Neural cell (in vitro differentiated cells): Measurements from ENCODE around the gene CNOT4. TPM values are rescaled to one million over a fixed set of nuclear protein-coding genes. Genes with fewer than 3 reads are reported as not detected.

Experiments used
- H2AFZ ChIP-seq: fragments of 200-600, 300-800 bp; sonication (generic), shearing (Covaris generic); 2 replicates; pipeline ENCODE4 v1.6.0; 2014; ENCODE audit warnings: low read depth, mild to moderate bottlenecking, antibody characterized with exemption, low read length, moderate library complexity
- H3F3A ChIP-seq: fragments of 200-600 bp; shearing (Covaris generic); 2 replicates; pipeline ENCODE4 v1.6.1; 2016; ENCODE audit warnings: mild to moderate bottlenecking, moderate library complexity, mixed read lengths, antibody characterized with exemption, low read length; ENCODE audit not compliant: insufficient read depth, poor library complexity, severe bottlenecking
- H3K27ac ChIP-seq: fragments of 200-600, 300-800 bp; sonication (generic), shearing (Covaris generic); 2 replicates; pipeline ENCODE4 v1.5.1; 2014; ENCODE audit warnings: mild to moderate bottlenecking, low read length, moderate library complexity
- H3K27me3 ChIP-seq: fragments of 300-800, 200-600 bp; sonication (generic), shearing (Covaris generic); 2 replicates; pipeline ENCODE4 v1.6.0; 2014; ENCODE audit warnings: mild to moderate bottlenecking, low read depth, low read length, moderate library complexity; ENCODE audit not compliant: insufficient read depth
- H3K36me3 ChIP-seq: fragments of 300-800, 200-600 bp; sonication (generic), shearing (Covaris generic); 2 replicates; pipeline ENCODE4 v1.5.1; 2014; ENCODE audit warnings: mild to moderate bottlenecking, antibody characterized with exemption, low read length, moderate library complexity; ENCODE audit not compliant: insufficient read depth
- H3K4me2 ChIP-seq: fragments of 300-800, 200-600 bp; sonication (generic), shearing (Covaris generic); 2 replicates; pipeline ENCODE4 v1.6.0; 2014; ENCODE audit warnings: mild to moderate bottlenecking, low read length
- H3K4me3 ChIP-seq: fragments of 300-800, 200-600 bp; sonication (generic), shearing (Covaris generic); 2 replicates; pipeline ENCODE4 v1.5.1; 2014; ENCODE audit warnings: mild to moderate bottlenecking, low read length, moderate library complexity
- H3K79me2 ChIP-seq: fragments of 200-600 bp; shearing (Covaris generic); replicated peaks from 2 replicates; pipeline ENCODE4 v1.6.0; 2014; ENCODE audit warnings: mild to moderate bottlenecking, low read length, moderate library complexity; ENCODE audit not compliant: insufficient read depth
- H3K9ac ChIP-seq: fragments of 300-800, 200-600 bp; sonication (generic), shearing (Covaris generic); 2 replicates; pipeline ENCODE4 v1.6.1; 2016; ENCODE audit warnings: mild to moderate bottlenecking, low read length, mixed read lengths
- H3K9me2 ChIP-seq: fragments of 200-600 bp; shearing (Covaris generic); 2 replicates; pipeline ENCODE4 v1.6.1; 2016; ENCODE audit warnings: mild to moderate bottlenecking, low read length, mixed read lengths; ENCODE audit not compliant: insufficient read depth
- H3K9me3 ChIP-seq: fragments of 200-600, 300-800 bp; sonication (generic), shearing (Covaris generic); 2 replicates; pipeline ENCODE4 v1.6.1; 2016; ENCODE audit warnings: mild to moderate bottlenecking, mixed run types, low read length, moderate library complexity, mixed read lengths
- H4K20me1 ChIP-seq: fragments of 200-600 bp; shearing (Covaris generic); 2 replicates; pipeline ENCODE4 v1.6.1; 2016; ENCODE audit warnings: mild to moderate bottlenecking, mixed run types; ENCODE audit not compliant: insufficient read depth
- EP300 ChIP-seq: fragments of 450-650 bp; conservative IDR thresholded peaks from 2 replicates; pipeline ENCODE4 v1.6.1; 2014; ENCODE audit warnings: antibody characterized with exemption, mild to moderate bottlenecking, moderate library complexity; ENCODE audit not compliant: poor library complexity, severe bottlenecking
- EZH2 ChIP-seq: fragments of 200-600, 300-800 bp; shearing (Covaris generic), sonication (generic); IDR thresholded peaks from 2 replicates; pipeline ENCODE4 v1.6.1; 2014; ENCODE audit warnings: antibody characterized with exemption, low read length, borderline replicate concordance, mild to moderate bottlenecking; ENCODE audit not compliant: insufficient read depth, poor library complexity, severe bottlenecking
- MXI1 ChIP-seq: fragments of 450-650 bp; conservative IDR thresholded peaks from 2 replicates; pipeline ENCODE4 v1.6.1; 2014; ENCODE audit warnings: antibody characterized with exemption, mild to moderate bottlenecking; ENCODE audit not compliant: poor library complexity, severe bottlenecking
- POLR2AphosphoS5 ChIP-seq: IDR thresholded peaks from 2 replicates; pipeline ENCODE4 v1.6.1; 2012
- RAD21 ChIP-seq: fragments of 450-650 bp; conservative IDR thresholded peaks from 2 replicates; pipeline ENCODE4 v1.6.1; 2014; ENCODE audit warnings: antibody characterized with exemption, mild to moderate bottlenecking, moderate library complexity
- REST ChIP-seq: IDR thresholded peaks from 2 replicates; pipeline ENCODE4 v1.6.1; 2012; ENCODE audit warnings: borderline replicate concordance
- SMC3 ChIP-seq: fragments of 450-650 bp; conservative IDR thresholded peaks from 2 replicates; pipeline ENCODE4 v1.6.1; 2014; ENCODE audit warnings: antibody characterized with exemption, mild to moderate bottlenecking, moderate library complexity; ENCODE audit not compliant: poor library complexity
- TAF1 ChIP-seq: IDR thresholded peaks from 2 replicates; pipeline ENCODE4 v1.6.1; 2012; ENCODE audit warnings: low read depth
- polyA plus RNA-seq: library from polyadenylated mRNA; depleted of rRNA; stranded (reverse); fragments of >200 nt; gene quantifications from 2 replicates; pipeline ENCODE4 v1.2.3, GENCODE V29; 2014
- TF ChIP-seq, protein P1 (sequence below): fragments of 450-650 bp; IDR thresholded peaks from 2 replicates; pipeline ENCODE4 v1.5.1; 2014; ENCODE audit warnings: antibody characterized with exemption, mild to moderate bottlenecking, moderate library complexity; ENCODE audit not compliant: poor library complexity, severe bottlenecking

Gene CNOT4
- polyA plus RNA-seq, 1 donor from 2014 or later = 6.4 TPM

DNA sequence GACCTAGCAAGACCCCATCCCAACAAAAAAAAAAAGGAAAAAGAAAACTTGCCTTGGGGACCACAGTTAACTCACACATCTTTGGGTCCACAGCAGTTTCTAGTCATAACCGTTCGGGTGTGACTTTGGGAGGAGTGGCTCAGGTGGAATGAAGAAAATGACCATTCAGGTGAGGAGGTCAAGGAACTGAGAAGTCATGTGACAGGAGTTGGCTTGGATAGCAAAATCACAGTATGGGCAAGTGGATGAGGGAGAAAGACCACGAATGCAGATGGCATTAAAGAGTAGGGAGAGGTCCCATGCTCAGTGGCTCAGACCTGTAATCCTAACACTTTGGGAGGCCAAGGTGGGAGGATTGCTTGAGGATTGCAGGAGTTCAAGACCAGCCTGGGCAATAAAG lies 17.1 kb upstream of the CNOT4 start:
- no peak overlapping the region for H3K4me3 ChIP-seq
- H4K20me1 ChIP-seq = no peaks in the 10 kb centered on the region
- no peaks in the 10 kb centered on the region for H3K9me3 ChIP-seq
- no peaks in the 10 kb centered on the region for H3K27me3 ChIP-seq
- no peaks in the 10 kb centered on the region for H3F3A ChIP-seq
- H3K9ac ChIP-seq = no peak overlapping the region
- no peak overlapping the region for H3K27ac ChIP-seq
- no peaks in the 10 kb centered on the region for H3K79me2 ChIP-seq
- no peaks in the 10 kb centered on the region for H3K9me2 ChIP-seq
- TF ChIP-seq TAF1 (no peak), REST (no peak)
- H2AFZ ChIP-seq = no peak overlapping the region
- H3K36me3 ChIP-seq = no peaks in the 10 kb centered on the region
- no peak overlapping the region for H3K4me2 ChIP-seq

- Histone ChIP-seq H3K9me3 (no peaks in the 10 kb centered on the region), H3K9me2 (no peaks in the 10 kb centered on the region), H3K4me3 (no peak overlapping the region), H3F3A (no peaks in the 10 kb centered on the region), H2AFZ (no peak overlapping the region), H3K36me3 (no peaks in the 10 kb centered on the region), H3K27ac (no peak overlapping the region), H3K9ac (no peak overlapping the region), H4K20me1 (no peaks in the 10 kb centered on the region), H3K79me2 (no peaks in the 10 kb centered on the region), H3K4me2 (no peak overlapping the region), H3K27me3 (no peaks in the 10 kb centered on the region)
- no peak for TF ChIP-seq TAF1
- no peak for TF ChIP-seq SMC3
- TF ChIP-seq MXI1 = no peak
- TF ChIP-seq POLR2AphosphoS5 = no peak
- TF ChIP-seq EZH2 = no peak
- TF ChIP-seq REST = no peak
- no peak for TF ChIP-seq EP300
- no peak for TF ChIP-seq RAD21
- TF ChIP-seq, protein P1, sequence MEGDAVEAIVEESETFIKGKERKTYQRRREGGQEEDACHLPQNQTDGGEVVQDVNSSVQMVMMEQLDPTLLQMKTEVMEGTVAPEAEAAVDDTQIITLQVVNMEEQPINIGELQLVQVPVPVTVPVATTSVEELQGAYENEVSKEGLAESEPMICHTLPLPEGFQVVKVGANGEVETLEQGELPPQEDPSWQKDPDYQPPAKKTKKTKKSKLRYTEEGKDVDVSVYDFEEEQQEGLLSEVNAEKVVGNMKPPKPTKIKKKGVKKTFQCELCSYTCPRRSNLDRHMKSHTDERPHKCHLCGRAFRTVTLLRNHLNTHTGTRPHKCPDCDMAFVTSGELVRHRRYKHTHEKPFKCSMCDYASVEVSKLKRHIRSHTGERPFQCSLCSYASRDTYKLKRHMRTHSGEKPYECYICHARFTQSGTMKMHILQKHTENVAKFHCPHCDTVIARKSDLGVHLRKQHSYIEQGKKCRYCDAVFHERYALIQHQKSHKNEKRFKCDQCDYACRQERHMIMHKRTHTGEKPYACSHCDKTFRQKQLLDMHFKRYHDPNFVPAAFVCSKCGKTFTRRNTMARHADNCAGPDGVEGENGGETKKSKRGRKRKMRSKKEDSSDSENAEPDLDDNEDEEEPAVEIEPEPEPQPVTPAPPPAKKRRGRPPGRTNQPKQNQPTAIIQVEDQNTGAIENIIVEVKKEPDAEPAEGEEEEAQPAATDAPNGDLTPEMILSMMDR = no peak
These were observed 15.5 kb upstream of the CNOT4 start for GRCh38 chr7:135525426-135525825.
